ENCODE results near the gene PLEKHA6.

The PLEKHA6 gene

DNA sequence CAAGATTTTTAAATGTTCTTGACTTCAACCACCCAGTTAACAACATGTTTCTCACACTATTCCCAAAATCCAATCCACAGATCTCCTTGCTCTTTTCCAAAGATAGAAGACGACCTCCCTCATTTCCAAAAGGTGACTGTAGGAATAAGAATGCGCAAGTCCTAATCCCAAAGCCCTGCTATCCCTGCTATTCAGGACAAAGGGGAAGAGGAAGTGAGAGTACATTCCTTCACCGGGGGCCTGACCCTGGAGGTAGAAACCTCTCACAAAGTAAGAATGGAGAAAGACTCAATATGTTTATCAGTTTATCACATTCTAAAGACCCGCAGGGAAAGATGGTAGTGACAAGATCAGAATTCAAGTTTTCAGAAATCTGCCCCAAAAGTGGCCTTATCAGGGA, 55.7 kb downstream of the PLEKHA6 start:
- H3K36me3 ChIP-seq (ENCODE audit: insufficient read depth, low read length), result peaks cover 8% of the 10 kb centered on the region
- H3K27me3 ChIP-seq (ENCODE audit: insufficient read depth, low read length), result no peaks in the 10 kb centered on the region
- H2AFZ ChIP-seq (ENCODE audit: low read depth, low read length), result no peak overlapping the region
- H3K9me3 ChIP-seq (ENCODE audit: low read length), result no peaks in the 10 kb centered on the region
- peaks cover 5% of the 10 kb centered on the region for H3K4me1 ChIP-seq (ENCODE audit: insufficient read depth, low read length)
- H3K4me3 ChIP-seq (ENCODE audit: low read length), result no peak overlapping the region

GRCh38 chr1:204302769-204303168, 57.0 kb downstream of the PLEKHA6 start:
- no peaks in the 10 kb centered on the region for H3K27me3 ChIP-seq (ENCODE audit: insufficient read depth, low read length)
- peaks cover 5% of the 10 kb centered on the region for H3K4me1 ChIP-seq (ENCODE audit: insufficient read depth, low read length)
- no peak overlapping the region for H3K4me3 ChIP-seq (ENCODE audit: low read length)
- H2AFZ ChIP-seq (ENCODE audit: low read depth, low read length), result no peak overlapping the region
- peaks cover 6% of the 10 kb centered on the region for H3K36me3 ChIP-seq (ENCODE audit: insufficient read depth, low read length)
- no peaks in the 10 kb centered on the region for H3K9me3 ChIP-seq (ENCODE audit: low read length)

- Histone ChIP-seq H3K9me3 (ENCODE audit: low read length) (no peaks in the 10 kb centered on the region), H3K36me3 (ENCODE audit: insufficient read depth, low read length) (peaks cover 6% of the 10 kb centered on the region), H2AFZ (ENCODE audit: low read depth, low read length) (no peak overlapping the region), H3K4me1 (ENCODE audit: insufficient read depth, low read length) (peaks cover 17% of the 10 kb centered on the region), H3K4me3 (ENCODE audit: low read length) (no peak overlapping the region), H3K27me3 (ENCODE audit: insufficient read depth, low read length) (no peaks in the 10 kb centered on the region)
Observed at GRCh38 chr1:204301171-204301957, 58.4 kb downstream of the PLEKHA6 start.

- peaks cover 32% of the 10 kb centered on the region for H3K4me1 ChIP-seq (ENCODE audit: insufficient read depth, low read length)
- H2AFZ ChIP-seq (ENCODE audit: low read depth, low read length), result no peak overlapping the region
- H3K27me3 ChIP-seq (ENCODE audit: insufficient read depth, low read length), result no peaks in the 10 kb centered on the region
- no peak overlapping the region for H3K4me3 ChIP-seq (ENCODE audit: low read length)
- H3K9me3 ChIP-seq (ENCODE audit: low read length), result no peaks in the 10 kb centered on the region
- peaks cover 6% of the 10 kb centered on the region for H3K36me3 ChIP-seq (ENCODE audit: insufficient read depth, low read length)
Observed at GRCh38 chr1:204299814-204300365, 59.8 kb downstream of the PLEKHA6 start.

DNA sequence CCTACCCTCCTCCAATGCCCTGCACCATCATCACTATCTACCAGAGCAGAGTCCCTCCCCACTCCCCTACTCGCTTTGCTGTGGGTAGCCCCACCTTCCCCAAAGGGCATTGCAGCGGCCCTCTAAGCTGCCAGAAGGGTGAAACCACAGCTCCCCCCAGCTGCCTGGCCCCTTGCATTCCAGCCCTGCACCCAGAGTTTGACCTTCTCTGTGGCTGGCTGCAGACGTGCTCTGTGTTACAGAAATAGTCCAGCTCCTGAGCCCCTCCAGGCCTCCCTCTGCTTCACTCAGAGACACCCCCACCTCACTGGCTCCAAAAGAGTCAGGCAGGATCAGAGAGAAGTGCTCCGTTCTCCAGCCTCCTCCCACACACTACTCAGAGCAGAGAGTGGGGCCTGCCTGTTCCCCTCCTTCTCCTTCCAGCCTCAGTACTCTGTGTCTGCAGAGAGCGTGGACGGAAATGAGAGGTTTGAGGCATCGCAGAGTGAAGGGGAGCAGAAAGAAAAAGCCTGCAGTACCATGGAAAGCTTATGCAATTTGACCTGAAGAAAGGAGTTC, 63.2 kb downstream of the PLEKHA6 start:
- H3K4me3 ChIP-seq (ENCODE audit: low read length), result no peak overlapping the region
- no peak overlapping the region for H2AFZ ChIP-seq (ENCODE audit: low read depth, low read length)
- H3K9me3 ChIP-seq (ENCODE audit: low read length), result no peaks in the 10 kb centered on the region
- H3K27me3 ChIP-seq (ENCODE audit: insufficient read depth, low read length), result no peaks in the 10 kb centered on the region
- peaks cover 2% of the 10 kb centered on the region for H3K36me3 ChIP-seq (ENCODE audit: insufficient read depth, low read length)
- H3K4me1 ChIP-seq (ENCODE audit: insufficient read depth, low read length), result peaks cover 31% of the 10 kb centered on the region

DNA sequence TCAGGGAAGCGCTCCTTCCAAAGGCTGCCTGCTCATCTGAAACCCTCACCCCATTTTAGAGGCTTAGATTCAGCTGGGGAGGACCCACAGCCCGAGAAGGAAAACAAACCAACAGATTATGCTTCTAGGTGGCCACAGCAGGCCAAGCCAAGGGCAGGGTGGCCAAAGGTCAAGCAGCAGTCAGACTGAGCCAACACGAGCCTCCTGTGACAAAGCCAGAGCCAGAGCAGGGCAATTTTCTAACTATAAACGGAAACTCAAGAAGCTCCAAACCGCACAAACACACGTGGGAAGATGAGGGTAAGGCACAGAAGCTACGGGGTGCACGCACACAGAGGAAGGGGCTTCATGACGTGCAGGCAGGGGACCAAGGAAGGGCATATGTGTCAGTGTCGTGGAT, 64.1 kb downstream of the PLEKHA6 start:
- Histone ChIP-seq H3K36me3 (ENCODE audit: insufficient read depth, low read length) (peaks cover 2% of the 10 kb centered on the region), H3K4me1 (ENCODE audit: insufficient read depth, low read length) (peaks cover 31% of the 10 kb centered on the region), H2AFZ (ENCODE audit: low read depth, low read length) (no peak overlapping the region)

DNA sequence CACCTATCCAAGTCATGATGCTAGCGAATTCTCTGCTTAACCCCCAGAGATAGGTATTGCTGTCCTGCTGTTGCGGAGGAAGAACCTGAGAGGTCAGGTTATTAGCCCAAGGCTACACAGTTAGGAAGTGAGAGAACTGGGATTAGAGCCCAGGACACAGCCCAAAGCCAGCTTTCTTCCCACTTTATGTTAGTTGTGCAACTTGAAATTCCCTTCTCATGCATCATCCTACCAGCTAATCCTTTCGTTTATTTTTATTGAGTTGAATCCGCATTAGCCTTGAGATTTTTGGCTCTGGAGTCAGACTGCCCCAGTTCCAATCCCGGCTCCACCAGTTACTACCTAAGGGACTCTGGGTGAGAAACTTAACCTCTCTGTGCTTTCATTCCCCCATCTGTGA, 65.4 kb downstream of the PLEKHA6 start:
- peaks cover 31% of the 10 kb centered on the region for H3K4me1 ChIP-seq (ENCODE audit: insufficient read depth, low read length)
- H3K36me3 ChIP-seq (ENCODE audit: insufficient read depth, low read length), result peaks cover 2% of the 10 kb centered on the region
- no peaks in the 10 kb centered on the region for H3K9me3 ChIP-seq (ENCODE audit: low read length)
- H2AFZ ChIP-seq (ENCODE audit: low read depth, low read length), result no peak overlapping the region
- no peak overlapping the region for H3K4me3 ChIP-seq (ENCODE audit: low read length)
- H3K27me3 ChIP-seq (ENCODE audit: insufficient read depth, low read length), result no peaks in the 10 kb centered on the region

More for the DNA sequence above, 64.1 kb downstream of the PLEKHA6 start:
- H3K4me3 ChIP-seq (ENCODE audit: low read length), result no peak overlapping the region
- no peaks in the 10 kb centered on the region for H3K9me3 ChIP-seq (ENCODE audit: low read length)
- no peaks in the 10 kb centered on the region for H3K27me3 ChIP-seq (ENCODE audit: insufficient read depth, low read length)

- Histone ChIP-seq H2AFZ (ENCODE audit: low read depth, low read length) (no peak overlapping the region), H3K36me3 (ENCODE audit: insufficient read depth, low read length) (peaks cover 2% of the 10 kb centered on the region), H3K4me3 (ENCODE audit: low read length) (no peak overlapping the region), H3K27me3 (ENCODE audit: insufficient read depth, low read length) (no peaks in the 10 kb centered on the region), H3K4me1 (ENCODE audit: insufficient read depth, low read length) (peaks cover 31% of the 10 kb centered on the region), H3K9me3 (ENCODE audit: low read length) (no peaks in the 10 kb centered on the region)
Observed at GRCh38 chr1:204293605-204294337, 66.0 kb downstream of the PLEKHA6 start.

GRCh38 chr1:204292740-204293139, 67.0 kb downstream of the PLEKHA6 start:
- H3K9me3 ChIP-seq (ENCODE audit: low read length), result no peaks in the 10 kb centered on the region
- no peaks in the 10 kb centered on the region for H3K27me3 ChIP-seq (ENCODE audit: insufficient read depth, low read length)
- no peak overlapping the region for H3K4me3 ChIP-seq (ENCODE audit: low read length)
- peaks cover 2% of the 10 kb centered on the region for H3K36me3 ChIP-seq (ENCODE audit: insufficient read depth, low read length)
- no peak overlapping the region for H2AFZ ChIP-seq (ENCODE audit: low read depth, low read length)
- peaks cover 40% of the 10 kb centered on the region for H3K4me1 ChIP-seq (ENCODE audit: insufficient read depth, low read length)

GRCh38 chr1:204289280-204289679, 70.4 kb downstream of the PLEKHA6 start:
- no peak overlapping the region for H3K4me3 ChIP-seq (ENCODE audit: low read length)
- H3K4me1 ChIP-seq (ENCODE audit: insufficient read depth, low read length), result peaks cover 23% of the 10 kb centered on the region
- H3K36me3 ChIP-seq (ENCODE audit: insufficient read depth, low read length), result peaks cover 2% of the 10 kb centered on the region
- no peaks in the 10 kb centered on the region for H3K9me3 ChIP-seq (ENCODE audit: low read length)
- H2AFZ ChIP-seq (ENCODE audit: low read depth, low read length), result no peak overlapping the region
- H3K27me3 ChIP-seq (ENCODE audit: insufficient read depth, low read length), result no peaks in the 10 kb centered on the region

DNA sequence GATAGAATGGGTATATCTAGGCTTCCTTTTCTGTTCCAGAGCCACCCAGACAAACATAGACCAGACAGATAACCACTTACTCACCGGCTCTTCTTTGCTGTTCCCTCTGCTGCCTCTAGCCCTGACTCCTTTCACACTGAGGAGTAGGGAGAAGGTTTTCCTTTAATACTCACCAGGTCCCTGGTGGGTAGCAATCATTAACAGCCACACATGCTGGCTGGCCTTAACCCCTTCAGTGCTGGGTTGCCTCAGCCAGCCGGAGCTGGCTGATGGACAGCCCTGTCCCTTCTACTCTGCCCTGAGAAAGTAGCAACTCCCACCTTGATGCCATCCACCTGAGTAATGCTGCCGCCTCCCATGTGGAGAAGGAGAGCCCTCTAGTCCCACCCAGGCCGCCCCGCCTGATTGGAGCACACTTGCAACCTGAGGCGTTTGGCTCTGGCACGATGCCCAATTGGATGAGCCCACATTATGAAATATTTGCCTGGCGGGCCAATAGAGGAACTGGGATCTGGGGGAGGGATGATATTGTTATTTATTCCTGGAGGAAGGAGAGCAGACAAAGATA, 71.6 kb downstream of the PLEKHA6 start:
- Histone ChIP-seq H3K4me1 (ENCODE audit: insufficient read depth, low read length) (peaks cover 31% of the 10 kb centered on the region), H3K27me3 (ENCODE audit: insufficient read depth, low read length) (no peaks in the 10 kb centered on the region), H2AFZ (ENCODE audit: low read depth, low read length) (no peak overlapping the region), H3K4me3 (ENCODE audit: low read length) (no peak overlapping the region), H3K36me3 (ENCODE audit: insufficient read depth, low read length) (peaks cover 2% of the 10 kb centered on the region), H3K9me3 (ENCODE audit: low read length) (no peaks in the 10 kb centered on the region)

GRCh38 chr1:204287466-204287891, 72.2 kb downstream of the PLEKHA6 start:
- no peaks in the 10 kb centered on the region for H3K9me3 ChIP-seq (ENCODE audit: low read length)
- peaks cover 2% of the 10 kb centered on the region for H3K36me3 ChIP-seq (ENCODE audit: insufficient read depth, low read length)
- H3K4me1 ChIP-seq (ENCODE audit: insufficient read depth, low read length), result peaks cover 36% of the 10 kb centered on the region
- H3K4me3 ChIP-seq (ENCODE audit: low read length), result no peak overlapping the region
- H3K27me3 ChIP-seq (ENCODE audit: insufficient read depth, low read length), result no peaks in the 10 kb centered on the region
- H2AFZ ChIP-seq (ENCODE audit: low read depth, low read length), result no peak overlapping the region

Measured in neuron (in vitro differentiated cells).